Gastrocnemius medialis (tissue), 4 donors: ENCODE results near the gene C10orf105. TPM values are rescaled to one million over a fixed set of nuclear protein-coding genes. Genes with fewer than 3 reads are reported as not detected.

ENCODE experiments used
- ATAC-seq, 2 donors: fragments of 150-250 bp; one replicate each; pipeline ENCODE4 v1.9.1; 2016
- DNase-seq, 2 donors: peaks; one replicate each; pipeline ENCODE4 v3.0.0-alpha.2; 2019
- H3K27ac ChIP-seq, 4 donors: fragments of 200-600 bp; sonication (generic); 1 replicate in 1 of 4; 2 replicates in 3 of 4; pipeline ENCODE4 v1.5.1; 2016 to 2018; ENCODE audit warnings: mild to moderate bottlenecking in 2 of 4, moderate library complexity in 1 of 4
- H3K27me3 ChIP-seq, 3 donors: fragments of 200-600 bp; sonication (generic) in 2 of 3; 1 replicate in 1 of 3; 2 replicates in 2 of 3; pipeline versions ENCODE4 v1.5.1 to v1.6.0; 2016 to 2019; ENCODE audit warnings: mild to moderate bottlenecking in 1 of 3, moderate library complexity in 1 of 3
- H3K36me3 ChIP-seq, 2 donors: fragments of 200-600 bp; sonication (generic) in 1 of 2; one replicate each; pipeline ENCODE4 v1.5.1; 2017 to 2018
- H3K4me1 ChIP-seq, 2 donors: fragments of 200-600 bp; sonication (generic) in 1 of 2; one replicate each; pipeline ENCODE4 v1.5.1; 2016 to 2017; ENCODE audit warnings: mild to moderate bottlenecking in 2 of 2
- H3K4me3 ChIP-seq, 4 donors: fragments of 200-600 bp; sonication (generic) in 3 of 4; 1 replicate in 1 of 4; 2 replicates in 3 of 4; pipeline ENCODE4 v1.5.1; 2016 to 2019; ENCODE audit warnings: mild to moderate bottlenecking in 2 of 4
- H3K9me3 ChIP-seq, 3 donors: fragments of 200-600 bp; sonication (generic) in 2 of 3; 1 replicate in 1 of 3; 2 replicates in 2 of 3; pipeline ENCODE4 v1.5.1; 2016 to 2019
- POLR2A ChIP-seq, 2 donors: fragments of 450-650 bp; IDR thresholded peaks; one replicate each; pipeline ENCODE4 v1.6.1; 2017; ENCODE audit warnings: antibody characterized with exemption in 2 of 2, mild to moderate bottlenecking in 2 of 2, moderate library complexity in 2 of 2
- in situ Hi-C, 4 donors: fragments of 200-750 bp; cut with MboI; loops; one replicate each; pipeline versions ENCODE4 v1.15.0 to v1.8.0; 2017; ENCODE audit warnings: low sequenced_read_pairs in 4 of 4
- intact Hi-C: fragments of 100-400 bp; cut with DNase I; formaldehyde crosslinking; loops from one replicate; pipeline ENCODE4 v1.15.1; 2023; ENCODE audit warnings: low total_unique reads
- total RNA-seq, 4 donors: library from RNA; depleted of rRNA; stranded (reverse); fragments of >200 nt; gene quantifications; one replicate each; pipeline versions ENCODE4 v1.1.0 to v1.2.3, GENCODE V29; 2016
- TF ChIP-seq, protein P1 (sequence below), 5 experiments: fragments of 450-650 bp in 3 of 5; fragments of 200-600 bp in 2 of 5; sonication (generic) in 2 of 5; IDR thresholded peaks in 4 of 5; conservative IDR thresholded peaks in 1 of 5; 1 replicate in 4 of 5; 2 replicates in 1 of 5; pipeline ENCODE4 v1.5.1; 2016 to 2019; ENCODE audit warnings: antibody characterized with exemption in 5 of 5, mild to moderate bottlenecking in 3 of 5, moderate library complexity in 3 of 5

Gene C10orf105
- total RNA-seq, 4 donors from 2014 or later = not detected

DNA sequence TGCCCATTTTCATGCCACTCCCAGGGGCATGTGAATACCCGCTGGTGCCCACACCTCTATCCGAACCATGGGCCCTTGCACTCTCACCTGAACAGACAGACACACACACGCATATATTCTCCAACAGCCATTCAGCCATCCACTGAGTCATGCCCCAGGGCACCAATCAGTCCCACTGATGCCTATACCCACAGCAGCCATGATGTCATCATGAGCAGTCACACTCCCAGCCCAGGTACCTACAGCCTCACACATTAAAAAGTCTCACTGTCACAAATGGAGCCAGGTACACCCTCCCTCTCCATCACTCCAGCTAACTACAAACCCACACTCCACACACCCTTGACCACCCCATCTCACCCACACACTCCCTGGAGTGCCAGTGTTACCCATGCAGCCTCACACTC, 41.5 kb upstream of the C10orf105 start:
- no peaks in the 10 kb centered on the region for H3K27me3 ChIP-seq
- H3K4me1 ChIP-seq = peaks cover 35 to 74% of the 10 kb centered on the region in 2 donors
- ATAC-seq = no peak
- H3K36me3 ChIP-seq = no peaks in the 10 kb centered on the region
- no peak overlapping the region for H3K4me3 ChIP-seq
- intact Hi-C loops = no loop called here
- TF ChIP-seq, protein P1, sequence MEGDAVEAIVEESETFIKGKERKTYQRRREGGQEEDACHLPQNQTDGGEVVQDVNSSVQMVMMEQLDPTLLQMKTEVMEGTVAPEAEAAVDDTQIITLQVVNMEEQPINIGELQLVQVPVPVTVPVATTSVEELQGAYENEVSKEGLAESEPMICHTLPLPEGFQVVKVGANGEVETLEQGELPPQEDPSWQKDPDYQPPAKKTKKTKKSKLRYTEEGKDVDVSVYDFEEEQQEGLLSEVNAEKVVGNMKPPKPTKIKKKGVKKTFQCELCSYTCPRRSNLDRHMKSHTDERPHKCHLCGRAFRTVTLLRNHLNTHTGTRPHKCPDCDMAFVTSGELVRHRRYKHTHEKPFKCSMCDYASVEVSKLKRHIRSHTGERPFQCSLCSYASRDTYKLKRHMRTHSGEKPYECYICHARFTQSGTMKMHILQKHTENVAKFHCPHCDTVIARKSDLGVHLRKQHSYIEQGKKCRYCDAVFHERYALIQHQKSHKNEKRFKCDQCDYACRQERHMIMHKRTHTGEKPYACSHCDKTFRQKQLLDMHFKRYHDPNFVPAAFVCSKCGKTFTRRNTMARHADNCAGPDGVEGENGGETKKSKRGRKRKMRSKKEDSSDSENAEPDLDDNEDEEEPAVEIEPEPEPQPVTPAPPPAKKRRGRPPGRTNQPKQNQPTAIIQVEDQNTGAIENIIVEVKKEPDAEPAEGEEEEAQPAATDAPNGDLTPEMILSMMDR (IDR thresholded peaks at IDR 0.05 in 4 of 5, conservative IDR thresholded peaks at IDR 0.05 in 1 of 5) = no peak
- TF ChIP-seq POLR2A (IDR thresholded peaks at IDR 0.05) = no peak
- in situ Hi-C loops = no loop called here
- no peaks in the 10 kb centered on the region for H3K9me3 ChIP-seq
- no peak overlapping the region for H3K27ac ChIP-seq
- DNase-seq = no peak

DNA sequence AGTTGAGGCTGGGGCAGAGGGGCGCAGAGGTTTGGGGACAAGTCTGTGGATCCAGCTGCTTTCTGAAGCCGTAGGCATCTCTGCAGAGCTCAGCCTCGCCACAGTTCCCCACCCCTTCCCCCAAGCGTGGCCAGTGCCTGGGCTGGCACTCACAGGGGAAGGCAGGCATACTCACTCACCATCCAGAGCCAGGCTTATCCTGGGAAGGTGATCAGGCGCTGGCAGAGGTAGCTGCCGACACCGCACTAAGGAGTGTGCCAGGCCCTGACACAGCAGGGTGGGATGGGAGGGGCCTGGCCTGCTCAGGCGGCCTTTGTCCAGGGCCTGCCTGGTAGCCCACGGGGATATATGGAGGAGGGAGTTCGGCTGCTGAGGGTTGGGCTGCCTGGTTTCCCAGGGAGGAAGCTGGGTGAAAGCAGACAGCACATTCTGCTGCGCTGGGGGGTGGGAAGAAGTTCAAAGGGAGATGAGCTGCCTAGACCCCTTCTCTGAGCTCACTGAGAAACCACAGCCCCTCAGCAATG, 37.9 kb upstream of the C10orf105 start:
- Histone ChIP-seq H3K9me3 (no peaks in the 10 kb centered on the region), H3K36me3 (no peaks in the 10 kb centered on the region), H3K27ac (peak overlapping the region; percentile 69 to 83 (median 71)), H3K4me3 (no peak overlapping the region), H3K4me1 (peaks cover 34 to 58% of the 10 kb centered on the region in 2 donors), H3K27me3 (no peaks in the 10 kb centered on the region)
- ATAC-seq = peak; percentile 72 to 77
- intact Hi-C loops (loop anchor here (2.0 kb wide), 1 partner anchor 15 kb away; the partner anchor contains the start of gene VSIR), in situ Hi-C loops (no loop called here)
- DNase-seq = peak; percentile 59 to 77
- TF ChIP-seq, protein P1 (IDR thresholded peaks at IDR 0.05 in 4 of 5, conservative IDR thresholded peaks at IDR 0.05 in 1 of 5) = no peak
- TF ChIP-seq POLR2A (IDR thresholded peaks at IDR 0.05) = no peak

DNA sequence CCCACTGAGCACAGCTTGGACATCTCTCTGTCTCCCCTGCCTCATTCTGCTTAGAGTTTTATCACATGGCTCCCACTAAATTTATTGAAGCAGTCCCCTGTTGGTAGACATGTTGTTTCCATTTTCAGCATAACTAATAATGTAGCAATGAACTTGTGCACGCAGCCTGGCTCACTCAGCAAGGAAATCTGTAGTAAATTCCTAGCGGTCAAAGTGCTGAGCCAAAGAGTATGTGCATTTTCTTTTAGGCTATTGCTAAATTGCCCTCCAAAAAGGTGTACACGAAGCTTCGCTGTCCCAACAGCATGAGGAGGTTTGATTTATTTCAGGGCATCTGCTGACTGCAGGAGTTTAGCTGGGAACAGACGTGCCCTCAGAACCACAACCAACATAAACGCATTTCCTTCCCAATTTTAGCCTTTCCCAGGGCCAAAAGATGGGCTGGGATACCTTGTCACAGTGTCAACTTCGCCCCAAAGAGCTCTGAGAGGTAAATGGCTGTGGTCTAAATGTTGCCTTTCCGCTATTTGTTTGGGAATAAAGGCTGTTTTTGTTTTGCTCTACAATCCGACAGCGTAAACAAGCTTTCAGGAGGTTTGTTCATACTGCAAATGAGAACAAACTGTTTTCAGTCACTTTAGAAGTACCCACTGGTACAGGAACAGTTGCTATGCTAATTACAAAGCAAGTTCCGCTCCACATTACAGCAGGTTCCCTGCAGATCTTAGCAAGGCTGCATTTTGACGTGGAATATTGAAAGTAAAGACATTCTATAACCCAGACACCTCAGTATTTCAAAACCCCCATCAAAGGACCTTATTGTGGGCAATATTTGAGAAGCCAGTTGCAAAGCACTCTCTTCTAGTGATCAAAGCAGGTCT, 37.0 kb upstream of the C10orf105 start:
- in situ Hi-C loops = no loop called here
- TF ChIP-seq, protein P1 (IDR thresholded peaks at IDR 0.05 in 4 of 5, conservative IDR thresholded peaks at IDR 0.05 in 1 of 5) = no peak
- TF ChIP-seq POLR2A (IDR thresholded peaks at IDR 0.05) = no peak
- no peak overlapping the region for H3K4me3 ChIP-seq
- DNase-seq (no peak), ATAC-seq (peak; percentile 65 to 84)
- no peaks in the 10 kb centered on the region for H3K9me3 ChIP-seq
- intact Hi-C loops = loop anchor here (2.0 kb wide), 1 partner anchor 16 kb away; the partner anchor contains the start of gene VSIR
- H3K27me3 ChIP-seq = no peaks in the 10 kb centered on the region
- peak overlapping the region; percentile 69 to 83 (median 71) for H3K27ac ChIP-seq
- H3K4me1 ChIP-seq = peaks cover 34 to 49% of the 10 kb centered on the region in 2 donors
- H3K36me3 ChIP-seq = no peaks in the 10 kb centered on the region

DNA sequence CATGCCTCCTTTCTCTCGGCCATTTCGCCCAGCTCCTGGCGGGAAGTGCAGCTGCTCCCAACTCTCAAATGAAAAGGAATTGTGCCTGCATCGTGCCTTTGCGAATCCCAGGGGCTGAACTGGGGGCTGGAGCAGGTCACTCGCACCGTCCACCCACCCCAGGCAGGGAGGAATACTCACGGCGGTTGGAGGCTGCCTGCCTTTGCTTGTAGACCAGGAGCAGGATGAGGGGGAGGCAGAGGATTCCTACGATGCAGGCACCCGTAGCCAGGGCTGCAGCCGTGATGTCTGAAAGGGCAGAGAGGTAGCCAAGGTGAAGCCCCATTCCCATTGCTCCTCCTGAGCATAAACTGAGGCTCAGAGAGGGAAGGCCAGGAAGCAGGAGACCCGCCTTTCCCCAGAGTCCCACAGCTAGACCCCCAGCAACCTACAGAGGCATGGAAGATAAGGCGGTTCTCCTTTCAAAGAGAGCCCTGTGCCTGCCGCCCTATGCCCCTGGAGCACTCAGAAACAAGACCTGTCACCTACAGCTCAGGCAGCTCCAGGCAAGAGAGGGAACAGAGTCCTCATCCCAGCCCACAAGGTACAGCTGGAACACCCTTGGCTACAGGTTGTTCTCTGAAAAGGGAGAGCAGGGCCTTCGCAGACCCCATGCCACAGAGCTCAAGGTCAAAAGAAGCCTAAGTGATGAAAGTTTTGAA, 35.8 kb upstream of the C10orf105 start:
- DNase-seq (no peak), ATAC-seq (no peak)
- H3K36me3 ChIP-seq = no peaks in the 10 kb centered on the region
- in situ Hi-C loops = no loop called here
- H3K27ac ChIP-seq = peak overlapping the region in 2 of 4 donors; percentile 1 to 69
- H3K27me3 ChIP-seq = no peaks in the 10 kb centered on the region
- no peak for TF ChIP-seq POLR2A (IDR thresholded peaks at IDR 0.05)
- TF ChIP-seq, protein P1 (IDR thresholded peaks at IDR 0.05 in 4 of 5, conservative IDR thresholded peaks at IDR 0.05 in 1 of 5) = no peak
- intact Hi-C loops = no loop called here
- no peak overlapping the region for H3K4me3 ChIP-seq
- no peaks in the 10 kb centered on the region for H3K9me3 ChIP-seq
- H3K4me1 ChIP-seq = peaks cover 35 to 47% of the 10 kb centered on the region in 2 donors
